Measurements from ENCODE around the gene IFT88. TPM values are rescaled to one million over a fixed set of nuclear protein-coding genes. Genes with fewer than 3 reads are reported as not detected.

Gene IFT88
- total RNA-seq, 3 donors from 2014 or later (not counting 1 experiment from before 2014, with no cell fraction given), result 9.2 to 13.9 (median 13.9) TPM

DNA sequence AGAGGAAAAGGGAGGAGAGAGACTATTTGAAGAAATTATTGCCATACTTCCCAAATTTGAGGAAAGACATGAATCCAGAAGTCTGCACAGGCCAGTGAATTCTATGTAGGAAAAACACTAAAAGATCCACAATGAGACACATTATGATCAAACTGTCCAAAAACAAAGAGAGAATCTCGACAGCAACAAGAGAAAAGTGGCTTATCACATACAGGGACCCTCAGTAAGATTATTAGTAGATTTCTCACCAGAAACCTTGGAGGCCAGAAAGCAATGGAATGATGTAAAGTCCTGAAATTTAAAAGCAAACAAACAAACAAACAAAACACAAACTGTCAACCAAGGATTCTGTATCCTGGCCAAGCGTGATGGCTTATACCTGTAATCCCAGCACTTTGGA lies 80.8 kb downstream of the IFT88 start:
- peaks cover 0 to 3% of the 10 kb centered on the region in 2 donors for H3K4me1 Mint-ChIP-seq
- Histone ChIP-seq H3K4me3 (ENCODE audit: low read length) (no peak overlapping the region), H3K4me1 (ENCODE audit: control insufficient read depth, insufficient read depth, low read length) (no peaks in the 10 kb centered on the region), H3K27me3 (ENCODE audit: control insufficient read depth, insufficient read depth, low read length) (no peaks in the 10 kb centered on the region), H3K9me3 (ENCODE audit: control insufficient read depth, insufficient read depth, low read length) (no peaks in the 10 kb centered on the region), H3K36me3 (ENCODE audit: control insufficient read depth, insufficient read depth, low read length) (no peaks in the 10 kb centered on the region), H3K27ac (ENCODE audit: low read length) (no peak overlapping the region)
- no peak overlapping the region for H3K27ac Mint-ChIP-seq
- H3K9me3 Mint-ChIP-seq, result peaks cover 0 to 3% of the 10 kb centered on the region in 2 donors
- no peak overlapping the region for H3K4me3 Mint-ChIP-seq
- WGBS (ENCODE audit: insufficient coverage), result 100% methylated on average over 1 of the region's 2 CpGs
- DNase-seq, result no peak
- intact Hi-C loops (cut with micrococcal nuclease), result no loop called here
- no peak for ATAC-seq
- no peaks in the 10 kb centered on the region for H3K27me3 Mint-ChIP-seq (ENCODE audit: low read depth in 2 of 2)
- TF ChIP-seq, protein P1, sequence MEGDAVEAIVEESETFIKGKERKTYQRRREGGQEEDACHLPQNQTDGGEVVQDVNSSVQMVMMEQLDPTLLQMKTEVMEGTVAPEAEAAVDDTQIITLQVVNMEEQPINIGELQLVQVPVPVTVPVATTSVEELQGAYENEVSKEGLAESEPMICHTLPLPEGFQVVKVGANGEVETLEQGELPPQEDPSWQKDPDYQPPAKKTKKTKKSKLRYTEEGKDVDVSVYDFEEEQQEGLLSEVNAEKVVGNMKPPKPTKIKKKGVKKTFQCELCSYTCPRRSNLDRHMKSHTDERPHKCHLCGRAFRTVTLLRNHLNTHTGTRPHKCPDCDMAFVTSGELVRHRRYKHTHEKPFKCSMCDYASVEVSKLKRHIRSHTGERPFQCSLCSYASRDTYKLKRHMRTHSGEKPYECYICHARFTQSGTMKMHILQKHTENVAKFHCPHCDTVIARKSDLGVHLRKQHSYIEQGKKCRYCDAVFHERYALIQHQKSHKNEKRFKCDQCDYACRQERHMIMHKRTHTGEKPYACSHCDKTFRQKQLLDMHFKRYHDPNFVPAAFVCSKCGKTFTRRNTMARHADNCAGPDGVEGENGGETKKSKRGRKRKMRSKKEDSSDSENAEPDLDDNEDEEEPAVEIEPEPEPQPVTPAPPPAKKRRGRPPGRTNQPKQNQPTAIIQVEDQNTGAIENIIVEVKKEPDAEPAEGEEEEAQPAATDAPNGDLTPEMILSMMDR (IDR thresholded peaks at IDR 0.05), result no peak
- peaks cover 13% of the 10 kb centered on the region for H3K36me3 Mint-ChIP-seq

- TF ChIP-seq, protein P1 (IDR thresholded peaks at IDR 0.05), result no peak
- no peak overlapping the region for H3K27ac Mint-ChIP-seq
- H3K4me3 Mint-ChIP-seq, result no peak overlapping the region
- H3K4me3 ChIP-seq (ENCODE audit: low read length), result no peak overlapping the region
- ATAC-seq, result no peak
- intact Hi-C loops (cut with micrococcal nuclease), result no loop called here
- WGBS (ENCODE audit: insufficient coverage), result 57% methylated on average over 3 of the region's 4 CpGs
- DNase-seq, result no peak
- H3K36me3 ChIP-seq (ENCODE audit: control insufficient read depth, insufficient read depth, low read length), result no peaks in the 10 kb centered on the region
- no peaks in the 10 kb centered on the region for H3K36me3 Mint-ChIP-seq
- no peaks in the 10 kb centered on the region for H3K4me1 ChIP-seq (ENCODE audit: control insufficient read depth, insufficient read depth, low read length)
- H3K9me3 Mint-ChIP-seq, result no peaks in the 10 kb centered on the region
- H3K27me3 ChIP-seq (ENCODE audit: control insufficient read depth, insufficient read depth, low read length), result no peaks in the 10 kb centered on the region
- no peaks in the 10 kb centered on the region for H3K27me3 Mint-ChIP-seq (ENCODE audit: low read depth in 2 of 2)
- peaks cover 0 to 5% of the 10 kb centered on the region in 2 donors for H3K4me1 Mint-ChIP-seq
- H3K9me3 ChIP-seq (ENCODE audit: control insufficient read depth, insufficient read depth, low read length), result no peaks in the 10 kb centered on the region
- H3K27ac ChIP-seq (ENCODE audit: low read length), result no peak overlapping the region
These were observed 86.0 kb downstream of the IFT88 start for GRCh38 chr13:20652946-20653345.

DNA sequence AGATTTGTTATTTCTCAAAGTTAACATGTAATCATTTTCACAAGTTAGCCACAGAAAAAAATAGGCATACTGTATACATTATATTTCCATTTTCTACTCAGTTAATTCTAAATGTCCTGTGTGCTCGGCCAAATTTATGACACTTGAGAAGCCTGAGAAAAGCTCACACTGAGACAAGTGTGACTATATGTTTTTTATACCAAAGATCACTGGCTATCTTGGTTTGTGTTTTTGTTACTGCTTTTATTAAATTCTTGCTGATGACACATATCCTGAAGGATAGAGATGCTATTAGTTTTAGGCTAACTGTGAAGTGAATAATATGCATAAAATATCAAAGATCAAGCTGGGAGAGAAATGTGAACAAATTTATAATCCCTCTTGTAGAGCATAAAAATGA lies 87.2 kb downstream of the IFT88 start:
- Mint-ChIP-seq H3K4me1 (peaks cover 0 to 5% of the 10 kb centered on the region in 2 donors), H3K27ac (no peak overlapping the region), H3K27me3 (ENCODE audit: low read depth in 2 of 2) (no peaks in the 10 kb centered on the region), H3K36me3 (no peaks in the 10 kb centered on the region), H3K4me3 (no peak overlapping the region), H3K9me3 (no peaks in the 10 kb centered on the region)
- intact Hi-C loops (cut with micrococcal nuclease), result no loop called here
- H3K4me3 ChIP-seq (ENCODE audit: low read length), result no peak overlapping the region
- 80% methylated on average over 1 of the region's 1 CpG for WGBS (ENCODE audit: insufficient coverage)
- no peaks in the 10 kb centered on the region for H3K4me1 ChIP-seq (ENCODE audit: control insufficient read depth, insufficient read depth, low read length)
- H3K9me3 ChIP-seq (ENCODE audit: control insufficient read depth, insufficient read depth, low read length), result no peaks in the 10 kb centered on the region
- TF ChIP-seq, protein P1 (IDR thresholded peaks at IDR 0.05), result no peak
- no peak for ATAC-seq
- DNase-seq, result no peak
- H3K27ac ChIP-seq (ENCODE audit: low read length), result no peak overlapping the region
- H3K36me3 ChIP-seq (ENCODE audit: control insufficient read depth, insufficient read depth, low read length), result no peaks in the 10 kb centered on the region
- no peaks in the 10 kb centered on the region for H3K27me3 ChIP-seq (ENCODE audit: control insufficient read depth, insufficient read depth, low read length)

DNA sequence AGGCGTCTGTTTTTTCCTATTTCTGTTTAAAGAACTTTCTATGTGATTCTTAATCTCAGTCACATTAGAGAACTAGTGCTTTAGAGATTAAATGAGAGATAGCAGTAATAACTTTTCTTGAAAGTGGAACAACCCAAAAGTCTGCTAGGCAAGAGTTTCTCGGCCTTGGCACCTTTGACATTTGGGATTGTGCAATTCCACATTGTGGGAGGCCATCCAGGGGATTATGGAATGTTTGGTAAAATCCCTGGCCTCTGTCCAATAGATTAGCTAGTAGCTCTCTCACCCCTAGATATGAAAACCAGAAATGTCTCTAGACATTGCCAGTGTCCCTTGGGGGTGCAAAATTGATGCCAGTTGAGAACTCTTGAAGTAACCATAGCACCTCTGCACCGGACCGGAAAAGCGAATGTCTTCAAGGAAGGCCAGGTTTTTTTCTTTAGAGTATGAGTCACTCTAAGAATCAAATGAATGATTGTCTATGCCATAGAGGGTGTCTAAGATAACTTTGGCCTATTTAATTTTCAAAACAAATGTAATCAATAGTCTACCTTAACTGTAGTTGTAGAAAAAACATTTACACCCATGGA lies 91.6 kb downstream of the IFT88 start:
- no peak overlapping the region for H3K27ac Mint-ChIP-seq
- Histone ChIP-seq H3K9me3 (ENCODE audit: control insufficient read depth, insufficient read depth, low read length) (no peaks in the 10 kb centered on the region), H3K36me3 (ENCODE audit: control insufficient read depth, insufficient read depth, low read length) (peaks cover 2% of the 10 kb centered on the region), H3K27me3 (ENCODE audit: control insufficient read depth, insufficient read depth, low read length) (no peaks in the 10 kb centered on the region), H3K4me1 (ENCODE audit: control insufficient read depth, insufficient read depth, low read length) (no peaks in the 10 kb centered on the region), H3K27ac (ENCODE audit: low read length) (no peak overlapping the region), H3K4me3 (ENCODE audit: low read length) (no peak overlapping the region)
- TF ChIP-seq, protein P1 (IDR thresholded peaks at IDR 0.05), result no peak
- H3K36me3 Mint-ChIP-seq, result peaks cover 8% of the 10 kb centered on the region
- ATAC-seq (no peak), DNase-seq (no peak)
- 84% methylated on average over 4 of the region's 5 CpGs for WGBS (ENCODE audit: insufficient coverage)
- intact Hi-C loops (cut with micrococcal nuclease), result no loop called here
- no peak overlapping the region for H3K4me3 Mint-ChIP-seq
- H3K9me3 Mint-ChIP-seq, result no peaks in the 10 kb centered on the region
- H3K27me3 Mint-ChIP-seq (ENCODE audit: low read depth in 2 of 2), result no peaks in the 10 kb centered on the region
- H3K4me1 Mint-ChIP-seq, result no peaks in the 10 kb centered on the region

Data from natural killer cell (primary cell).